Coronary artery (tissue), 2 donors: ENCODE measurements around the gene RSPH3.
"Not testable (repeated sequence)": the region's sequence is repeated elsewhere in the genome, so short reads cannot be mapped to it uniquely, and the experiment has no call there.

Experiments
- DNase-seq: peaks from one replicate; pipeline ENCODE4 v3.0.0-alpha.2; 2017; ENCODE audit warnings: low spot score
- H3K27ac ChIP-seq, 2 donors: fragments of 200-600 bp; sonication (generic); one replicate each; pipeline ENCODE4 v1.5.1; 2016 to 2019
- H3K4me3 ChIP-seq: fragments of 200-600 bp; sonication (generic); 2 replicates; pipeline ENCODE4 v1.5.1; 2016; ENCODE audit warnings: mild to moderate bottlenecking, moderate library complexity
- TF ChIP-seq, protein P1 (sequence below): fragments of 200-600 bp; sonication (generic); IDR thresholded peaks from one replicate; pipeline ENCODE4 v1.5.1; 2019; ENCODE audit warnings: antibody characterized with exemption

Gene RSPH3

DNA sequence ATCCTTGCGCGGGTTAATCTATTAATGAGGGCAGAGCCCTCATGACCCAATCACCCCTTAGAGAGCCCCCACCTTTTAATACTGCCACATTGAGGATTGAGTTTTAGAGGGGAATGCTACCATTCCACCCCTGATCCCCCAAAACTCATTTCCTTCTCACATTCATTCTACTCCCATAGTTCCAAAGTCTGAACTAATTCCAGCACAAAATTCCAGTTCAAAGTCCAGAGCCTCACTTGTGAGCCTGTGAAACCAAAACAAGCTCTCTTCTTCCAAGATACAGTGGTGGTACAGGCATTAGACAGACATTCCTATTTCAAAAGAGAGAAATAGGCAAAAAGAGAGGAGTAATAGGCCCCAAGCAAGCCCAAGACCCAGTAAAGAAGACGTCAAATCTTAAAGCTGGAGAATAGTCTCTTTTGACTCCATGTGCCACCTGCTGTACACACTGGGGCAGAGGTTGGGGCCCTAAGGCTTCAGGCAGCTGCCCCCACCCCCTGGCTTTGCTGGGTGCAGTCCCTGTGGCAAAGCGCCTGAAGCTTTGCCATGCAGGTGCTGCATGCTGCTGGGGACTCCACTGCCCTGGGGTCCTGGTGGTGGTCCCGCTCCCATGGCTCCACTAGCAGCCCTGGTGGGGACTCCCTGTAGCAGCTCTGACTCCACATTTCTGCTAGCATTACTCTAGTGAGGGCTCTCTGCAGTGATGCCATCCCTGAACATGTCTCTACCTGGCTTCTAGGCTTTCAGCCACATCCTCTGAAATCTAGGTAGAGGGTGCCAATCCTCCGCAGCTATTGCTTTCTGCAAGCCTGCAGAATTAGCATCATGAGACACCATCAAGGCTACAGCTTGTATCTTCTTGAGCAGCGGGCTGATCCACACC is 41.3 kb downstream of the RSPH3 start:
- Histone ChIP-seq H3K27ac (no peak overlapping the region), H3K4me3 (no peak overlapping the region)
- TF ChIP-seq, protein P1, sequence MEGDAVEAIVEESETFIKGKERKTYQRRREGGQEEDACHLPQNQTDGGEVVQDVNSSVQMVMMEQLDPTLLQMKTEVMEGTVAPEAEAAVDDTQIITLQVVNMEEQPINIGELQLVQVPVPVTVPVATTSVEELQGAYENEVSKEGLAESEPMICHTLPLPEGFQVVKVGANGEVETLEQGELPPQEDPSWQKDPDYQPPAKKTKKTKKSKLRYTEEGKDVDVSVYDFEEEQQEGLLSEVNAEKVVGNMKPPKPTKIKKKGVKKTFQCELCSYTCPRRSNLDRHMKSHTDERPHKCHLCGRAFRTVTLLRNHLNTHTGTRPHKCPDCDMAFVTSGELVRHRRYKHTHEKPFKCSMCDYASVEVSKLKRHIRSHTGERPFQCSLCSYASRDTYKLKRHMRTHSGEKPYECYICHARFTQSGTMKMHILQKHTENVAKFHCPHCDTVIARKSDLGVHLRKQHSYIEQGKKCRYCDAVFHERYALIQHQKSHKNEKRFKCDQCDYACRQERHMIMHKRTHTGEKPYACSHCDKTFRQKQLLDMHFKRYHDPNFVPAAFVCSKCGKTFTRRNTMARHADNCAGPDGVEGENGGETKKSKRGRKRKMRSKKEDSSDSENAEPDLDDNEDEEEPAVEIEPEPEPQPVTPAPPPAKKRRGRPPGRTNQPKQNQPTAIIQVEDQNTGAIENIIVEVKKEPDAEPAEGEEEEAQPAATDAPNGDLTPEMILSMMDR = no peak
- DNase-seq = no peak

DNA sequence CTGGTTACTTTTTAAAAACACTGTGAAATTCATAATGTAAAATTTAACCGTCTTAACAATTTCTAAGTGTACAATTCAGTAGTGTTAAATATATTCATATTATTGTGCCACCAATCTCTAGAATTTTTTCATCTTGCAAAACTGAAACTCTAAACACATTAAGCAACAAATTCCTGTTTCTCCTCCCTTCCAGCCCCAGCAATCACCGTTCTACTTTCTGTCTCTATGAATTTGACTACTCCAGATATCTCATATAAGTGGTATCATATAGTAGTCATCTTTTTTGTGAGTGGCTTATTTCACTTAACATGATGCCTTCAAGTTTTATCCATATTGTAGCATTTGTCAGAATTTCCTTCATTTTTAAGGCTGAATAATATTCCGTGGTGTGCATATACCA is 44.7 kb downstream of the RSPH3 start:
- no peak for DNase-seq
- no peak overlapping the region for H3K27ac ChIP-seq
- no peak overlapping the region for H3K4me3 ChIP-seq
- TF ChIP-seq, protein P1 = no peak

DNA sequence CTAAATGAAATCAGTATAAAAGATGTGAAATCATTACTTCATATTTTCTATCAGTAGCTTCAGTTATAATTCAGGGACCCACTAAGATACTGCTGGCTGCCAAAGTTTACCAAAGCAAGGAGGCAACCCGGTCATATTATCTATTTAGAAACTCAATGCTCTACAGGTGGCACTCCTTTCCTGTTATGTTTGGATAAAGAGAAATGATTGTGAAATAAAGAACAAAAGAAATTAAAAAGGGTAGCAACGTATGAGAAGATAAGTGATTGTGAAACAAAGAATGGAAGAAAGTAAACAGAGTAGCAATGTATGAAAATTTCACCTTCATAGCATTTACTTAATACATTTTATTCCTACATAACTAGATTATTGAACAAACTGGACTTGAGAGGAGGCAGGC is 45.2 kb downstream of the RSPH3 start:
- Histone ChIP-seq H3K27ac (no peak overlapping the region), H3K4me3 (no peak overlapping the region)
- TF ChIP-seq, protein P1 = no peak
- no peak for DNase-seq

DNA sequence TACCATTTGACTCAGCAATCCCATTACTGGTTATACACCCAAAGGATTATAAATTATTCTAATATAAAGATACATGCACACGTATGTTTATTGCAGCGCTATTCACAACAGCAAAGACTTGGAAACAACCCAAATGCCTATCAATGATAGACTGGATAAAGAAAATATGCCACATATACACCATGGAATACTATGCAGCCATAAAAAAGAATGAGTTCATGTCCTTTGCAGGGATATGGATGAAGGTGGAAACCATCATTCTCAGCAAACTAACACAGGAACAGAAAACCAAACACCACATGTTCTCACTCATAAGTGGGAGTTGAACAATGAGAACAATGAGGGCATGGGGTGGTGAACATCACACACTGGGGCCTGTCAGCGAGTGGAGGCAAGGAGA is 48.0 kb downstream of the RSPH3 start:
- not testable (repeated sequence) for H3K27ac ChIP-seq, H3K4me3 ChIP-seq, DNase-seq

DNA sequence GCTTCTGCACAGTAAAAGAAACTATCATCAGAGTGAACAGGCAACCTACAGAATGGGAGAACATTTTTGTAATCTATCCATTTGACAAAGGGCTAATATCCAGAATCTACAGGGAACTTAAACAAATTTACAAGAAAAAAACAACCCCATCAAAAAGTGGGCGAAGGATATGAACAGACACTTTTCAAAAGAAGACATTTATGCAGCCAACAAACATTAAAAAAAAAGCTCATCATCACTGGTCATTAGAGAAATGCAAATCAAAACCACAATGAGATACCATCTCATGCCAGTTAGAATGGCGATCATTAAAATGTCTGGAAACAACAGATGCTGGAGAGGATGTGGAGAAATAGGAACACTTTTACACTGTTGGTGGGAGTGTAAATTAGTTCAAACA is 48.4 kb downstream of the RSPH3 start:
- not testable (repeated sequence) for H3K4me3 ChIP-seq, DNase-seq, H3K27ac ChIP-seq

DNA sequence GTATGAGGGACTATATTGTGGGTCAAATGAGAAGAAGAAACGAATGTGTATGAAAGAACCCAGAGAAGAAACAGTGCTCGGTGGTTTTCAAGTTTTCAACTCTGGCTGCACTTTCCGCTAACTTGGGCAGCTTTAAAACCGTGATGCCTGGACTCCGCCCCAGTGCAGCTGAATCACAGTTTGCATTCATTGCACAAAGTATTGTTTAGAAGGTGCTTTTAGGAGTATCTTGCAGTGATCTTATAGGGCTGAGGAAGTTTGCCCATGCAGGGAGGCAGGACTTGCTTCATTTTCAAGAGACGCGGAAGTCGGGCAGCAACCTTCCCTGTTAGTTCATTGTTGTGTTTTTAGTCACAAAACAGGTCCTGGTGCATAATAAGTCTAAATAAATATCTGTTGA is 52.7 kb downstream of the RSPH3 start:
- no peak overlapping the region for H3K4me3 ChIP-seq
- TF ChIP-seq, protein P1 = no peak
- no peak overlapping the region for H3K27ac ChIP-seq
- DNase-seq = no peak

DNA sequence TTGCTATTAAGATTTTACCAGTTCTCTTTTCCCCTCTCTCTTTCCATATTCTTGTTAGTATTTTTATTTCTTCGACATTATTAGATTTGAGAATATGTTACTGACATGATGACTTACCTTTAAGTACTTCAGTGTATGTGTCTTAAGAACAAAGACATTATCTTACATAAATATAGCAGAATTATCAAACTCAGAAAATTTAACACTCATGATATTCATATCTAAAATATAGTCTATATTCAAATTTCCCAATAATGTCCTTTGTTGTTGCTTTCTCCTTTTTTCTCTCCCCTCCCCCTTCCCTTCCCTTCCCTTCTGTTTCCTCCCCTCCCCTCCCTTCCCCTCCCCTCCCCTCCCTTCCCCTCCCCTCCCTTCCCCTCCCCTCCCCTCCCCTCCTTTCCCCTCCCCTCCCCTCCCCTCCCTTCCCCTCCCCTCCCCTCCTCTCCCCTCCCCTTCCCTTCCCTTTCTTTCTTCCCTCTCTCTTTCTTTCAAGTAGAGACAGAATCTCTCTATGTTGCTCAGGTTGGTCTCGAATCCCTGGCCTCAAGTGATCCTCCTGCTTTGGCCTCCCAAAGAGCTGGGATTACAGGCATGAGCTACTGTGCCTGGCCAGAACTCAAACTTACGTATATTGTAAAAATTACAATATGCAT is 56.5 kb downstream of the RSPH3 start:
- TF ChIP-seq, protein P1 = no peak
- no peak for DNase-seq
- H3K4me3 ChIP-seq = no peak overlapping the region
- no peak overlapping the region for H3K27ac ChIP-seq

DNA sequence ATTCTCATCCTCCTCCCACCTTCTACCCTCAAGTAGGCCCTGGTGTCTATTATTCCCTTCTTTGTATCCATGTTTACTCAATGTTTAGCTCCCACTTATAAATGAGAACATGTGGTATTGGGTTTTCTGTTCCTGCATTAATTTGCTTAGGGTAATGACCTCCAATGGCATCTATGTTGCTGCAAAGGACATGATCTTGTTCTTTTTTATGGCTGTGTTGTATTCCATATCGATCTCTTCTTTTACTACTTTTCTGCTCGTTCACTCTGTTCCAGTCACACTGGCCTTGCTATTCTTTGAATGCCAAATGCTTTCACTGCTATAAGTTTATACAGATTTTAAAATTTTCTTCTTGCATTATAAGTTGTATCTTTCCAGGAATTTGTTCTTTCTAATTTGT is 57.7 kb downstream of the RSPH3 start:
- TF ChIP-seq, protein P1 = no peak
- DNase-seq = no peak
- Histone ChIP-seq H3K4me3 (no peak overlapping the region), H3K27ac (no peak overlapping the region)
